Measurements from ENCODE around the gene BUB1B. TPM values are rescaled to one million over a fixed set of nuclear protein-coding genes. Genes with fewer than 3 reads are reported as not detected.

Gene BUB1B
- total and polyA plus RNA-seq, 9 of the 15 experiments (the other 6 are each of a cell fraction or from before 2014, with no cell fraction given) = 28.7 to 113 (median 82.2) TPM

DNA sequence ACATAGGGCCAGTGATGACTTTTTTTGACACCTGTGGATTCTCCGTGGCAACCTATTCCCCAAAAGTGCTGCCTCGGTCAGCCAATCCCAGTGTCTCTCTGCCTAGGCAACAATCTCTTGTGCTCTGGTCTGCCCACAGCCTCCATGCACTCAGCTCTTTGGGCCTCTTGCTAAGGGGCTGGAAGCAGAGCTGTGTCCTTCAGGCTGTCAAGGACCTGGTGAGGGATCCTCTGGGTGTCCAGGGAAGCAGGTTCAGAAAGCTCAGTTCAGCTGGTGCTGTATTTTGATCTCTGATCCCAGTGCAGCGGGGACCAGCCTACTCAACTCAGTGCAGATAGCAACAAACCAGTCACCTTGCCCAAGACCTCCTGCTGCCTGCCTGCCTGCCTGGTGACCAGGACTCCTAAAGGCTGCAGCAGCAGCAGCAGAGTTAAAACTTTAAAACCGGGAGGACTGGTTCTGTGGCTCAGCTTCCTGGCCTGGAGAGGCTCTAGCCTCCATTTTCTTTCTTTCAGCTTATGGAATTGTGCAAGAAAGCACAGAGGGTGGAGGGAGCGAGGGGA is 84.2 kb downstream of the BUB1B start:
- BruUV-seq (replicated peaks) = no TSS peak
- 38% methylated on average over 5 of the region's 5 CpGs for WGBS (ENCODE audit: insufficient coverage, low coverage, missing lambda C conversion rate)
- Histone ChIP-seq H3K79me2 (ENCODE audit: control insufficient read depth, insufficient read depth, low read length) (no peaks in the 10 kb centered on the region), H3K4me3 (no peak overlapping the region), H2AFZ (ENCODE audit: low read depth, low read length) (peak overlapping the region; percentile 35; the same call in 1 of the 2 replicates), H3K4me1 (replicated peaks in 1 of 2; ENCODE audit: control insufficient read depth in 2 of 2, insufficient read depth in 2 of 2, low read length in 2 of 2) (peaks cover 20 to 29% of the 10 kb centered on the region in 2 experiments; a peak in 4 of 5 replicates), H3K9ac (ENCODE audit: insufficient read depth in 1 of 2, low read depth in 2 of 2, low read length in 2 of 2) (peak overlapping the region in 1 of 2 experiments; percentile 4; a peak in 1 of 4 replicates), H3K9me3 (replicated peaks; ENCODE audit: control insufficient read depth, insufficient read depth, low read depth, low read length) (no peaks in the 10 kb centered on the region), H3K27me3 (ENCODE audit: control insufficient read depth in 2 of 2, insufficient read depth in 2 of 2, low read length in 2 of 2) (peaks cover 0 to 23% of the 10 kb centered on the region in 2 experiments; a peak in 2 of 5 replicates), H4K20me1 (replicated peaks; ENCODE audit: control insufficient read depth, insufficient read depth, low read length) (no peaks in the 10 kb centered on the region), H3K9me1 (ENCODE audit: control insufficient read depth, insufficient read depth, low read length) (no peaks in the 10 kb centered on the region), H3K4me2 (ENCODE audit: insufficient read depth, low read length) (no peak overlapping the region), H3K36me3 (ENCODE audit: control insufficient read depth, insufficient read depth, low read length) (no peaks in the 10 kb centered on the region), H3K27ac (ENCODE audit: extremely low read depth, low read depth, low read length) (no peak overlapping the region)
- intact Hi-C loops (cut with micrococcal nuclease) = no loop called here
- FAIRE-seq (no peak), ATAC-seq (no peak), DNase-seq (ENCODE audit: extremely low read depth in 1 of 4, low spot score in 3 of 4) (no peak)
- ChIA-PET POLR2A (no interaction called here), CTCF (ENCODE audit: low intra/inter-chr PET ratio) (no interaction called here)
- in situ Hi-C loops (cut with MboI) = no loop called here
- no peak for TF ChIP-seq FOXK1 (CRISPR knock-in tag; IDR thresholded peaks at IDR 0.05; ENCODE audit: borderline replicate concordance)
- TF ChIP-seq CEBPB (tag; IDR thresholded peaks at IDR 0.05) = peak; percentile 39; the same call in 1 of the 2 replicates

DNA sequence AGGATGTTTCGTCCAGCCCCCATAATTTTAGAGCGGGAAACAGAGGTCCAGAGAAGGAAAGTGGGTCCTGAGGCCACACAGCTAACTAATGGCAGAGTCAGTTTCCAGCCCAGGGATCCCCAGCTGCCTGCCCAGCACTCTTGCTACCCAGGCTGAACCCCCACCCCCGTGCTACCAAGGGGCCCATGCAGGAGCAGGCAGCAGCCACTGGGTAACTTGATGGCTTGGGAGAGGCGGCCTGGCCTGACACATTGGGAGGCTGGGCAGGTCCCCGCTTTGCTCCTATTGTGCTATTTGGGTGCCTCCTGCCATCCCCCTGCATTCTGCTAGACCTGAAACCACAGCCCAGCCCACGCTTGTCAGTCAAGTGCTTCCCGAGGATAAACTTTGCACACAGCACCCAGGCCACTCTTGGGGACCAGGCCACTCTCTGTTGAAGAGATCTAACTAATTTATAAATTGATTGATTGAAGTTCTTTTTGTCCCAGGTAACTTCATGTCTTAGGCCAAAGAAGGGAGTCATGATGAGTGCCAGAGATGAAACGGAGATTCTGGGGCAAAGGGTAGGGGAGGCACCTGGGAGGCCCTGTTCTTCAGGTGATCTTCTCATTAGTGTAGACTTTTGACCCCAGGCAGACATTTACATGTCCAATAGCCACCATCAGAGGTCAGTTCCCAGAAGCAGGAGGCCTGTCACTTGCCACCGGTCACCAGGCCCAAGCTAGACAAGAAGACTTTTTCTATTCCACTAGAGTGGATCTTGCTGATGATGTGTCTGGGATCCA is 85.0 kb downstream of the BUB1B start:
- Histone ChIP-seq H3K9me1 (ENCODE audit: control insufficient read depth, insufficient read depth, low read length) (no peaks in the 10 kb centered on the region), H3K27me3 (ENCODE audit: control insufficient read depth in 2 of 2, insufficient read depth in 2 of 2, low read length in 2 of 2) (peaks cover 0 to 23% of the 10 kb centered on the region in 2 experiments; a peak in 2 of 5 replicates), H4K20me1 (replicated peaks; ENCODE audit: control insufficient read depth, insufficient read depth, low read length) (no peaks in the 10 kb centered on the region), H3K9ac (ENCODE audit: insufficient read depth in 1 of 2, low read depth in 2 of 2, low read length in 2 of 2) (0 out of 4 replicates have a peak overlapping the region, but pooled peaks of 1 of the 2 experiments have one; percentile 61), H3K36me3 (ENCODE audit: control insufficient read depth, insufficient read depth, low read length) (no peaks in the 10 kb centered on the region), H3K4me2 (ENCODE audit: insufficient read depth, low read length) (no peak overlapping the region), H3K79me2 (ENCODE audit: control insufficient read depth, insufficient read depth, low read length) (no peaks in the 10 kb centered on the region), H3K4me3 (no peak overlapping the region), H3K27ac (ENCODE audit: extremely low read depth, low read depth, low read length) (no peak overlapping the region), H2AFZ (ENCODE audit: low read depth, low read length) (no peak overlapping the region), H3K9me3 (replicated peaks; ENCODE audit: control insufficient read depth, insufficient read depth, low read depth, low read length) (no peaks in the 10 kb centered on the region), H3K4me1 (replicated peaks in 1 of 2; ENCODE audit: control insufficient read depth in 2 of 2, insufficient read depth in 2 of 2, low read length in 2 of 2) (peaks cover 20 to 26% of the 10 kb centered on the region in 2 experiments; a peak in 4 of 5 replicates)
- POLR2A ChIA-PET = interaction anchor here (1.1 to 1.2 kb wide), 2 partner anchors 16 to 385 kb away, joined by 3 read pairs; no protein-coding TSS in a partner anchor
- CTCF ChIA-PET (ENCODE audit: low intra/inter-chr PET ratio) = no interaction called here
- BruUV-seq (replicated peaks) = no TSS peak
- no peak for DNase-seq (ENCODE audit: extremely low read depth in 1 of 4, low spot score in 3 of 4)
- peak; percentile 15 for FAIRE-seq
- ATAC-seq = no peak
- WGBS (ENCODE audit: insufficient coverage, low coverage, missing lambda C conversion rate) = 30% methylated on average over 8 of the region's 9 CpGs
- in situ Hi-C loops (cut with MboI) = no loop called here
- intact Hi-C loops (cut with micrococcal nuclease) = no loop called here
- TF ChIP-seq ZNF561 (CRISPR knock-in tag; conservative IDR thresholded peaks at IDR 0.05) (no peak), RFX1 (IDR thresholded peaks at IDR 0.05) (no peak), BRCA1 (IDR thresholded peaks at IDR 0.05) (no peak), BRCA1 (CRISPR knock-in tag; IDR thresholded peaks at IDR 0.05) (no peak), ZNF232 (CRISPR knock-in tag; IDR thresholded peaks at IDR 0.05) (no peak), RNF2 (IDR thresholded peaks at IDR 0.05) (no peak), ZC3H8 (IDR thresholded peaks at IDR 0.05) (no peak), MEF2D (tag; conservative IDR thresholded peaks at IDR 0.05; ENCODE audit: low read depth) (no peak), ZNF507 (tag; conservative IDR thresholded peaks at IDR 0.05) (no peak)
- TF ChIP-seq, protein P1, sequence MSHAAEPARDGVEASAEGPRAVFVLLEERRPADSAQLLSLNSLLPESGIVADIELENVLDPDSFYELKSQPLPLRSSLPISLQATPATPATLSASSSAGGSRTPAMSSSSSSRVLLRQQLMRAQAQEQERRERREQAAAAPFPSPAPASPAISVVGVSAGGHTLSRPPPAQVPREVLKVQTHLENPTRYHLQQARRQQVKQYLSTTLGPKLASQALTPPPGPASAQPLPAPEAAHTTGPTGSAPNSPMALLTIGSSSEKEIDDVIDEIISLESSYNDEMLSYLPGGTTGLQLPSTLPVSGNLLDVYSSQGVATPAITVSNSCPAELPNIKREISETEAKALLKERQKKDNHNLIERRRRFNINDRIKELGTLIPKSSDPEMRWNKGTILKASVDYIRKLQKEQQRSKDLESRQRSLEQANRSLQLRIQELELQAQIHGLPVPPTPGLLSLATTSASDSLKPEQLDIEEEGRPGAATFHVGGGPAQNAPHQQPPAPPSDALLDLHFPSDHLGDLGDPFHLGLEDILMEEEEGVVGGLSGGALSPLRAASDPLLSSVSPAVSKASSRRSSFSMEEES (CRISPR knock-in tag; IDR thresholded peaks at IDR 0.05) = no peak
- TF ChIP-seq, protein P2, sequence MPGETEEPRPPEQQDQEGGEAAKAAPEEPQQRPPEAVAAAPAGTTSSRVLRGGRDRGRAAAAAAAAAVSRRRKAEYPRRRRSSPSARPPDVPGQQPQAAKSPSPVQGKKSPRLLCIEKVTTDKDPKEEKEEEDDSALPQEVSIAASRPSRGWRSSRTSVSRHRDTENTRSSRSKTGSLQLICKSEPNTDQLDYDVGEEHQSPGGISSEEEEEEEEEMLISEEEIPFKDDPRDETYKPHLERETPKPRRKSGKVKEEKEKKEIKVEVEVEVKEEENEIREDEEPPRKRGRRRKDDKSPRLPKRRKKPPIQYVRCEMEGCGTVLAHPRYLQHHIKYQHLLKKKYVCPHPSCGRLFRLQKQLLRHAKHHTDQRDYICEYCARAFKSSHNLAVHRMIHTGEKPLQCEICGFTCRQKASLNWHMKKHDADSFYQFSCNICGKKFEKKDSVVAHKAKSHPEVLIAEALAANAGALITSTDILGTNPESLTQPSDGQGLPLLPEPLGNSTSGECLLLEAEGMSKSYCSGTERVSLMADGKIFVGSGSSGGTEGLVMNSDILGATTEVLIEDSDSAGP (CRISPR knock-in tag; IDR thresholded peaks at IDR 0.05) = no peak

Data from K562 (cell line).